PC-9 (cell line): ENCODE data around the gene ZNF398.

Source experiments
- EZH2 ChIP-seq: fragments of 200-600 bp; sonication (generic); IDR thresholded peaks from 2 replicates; pipeline ENCODE4 v1.8.0; 2017; ENCODE audit warnings: antibody characterized with exemption, low read depth
- TF ChIP-seq, protein P1 (sequence below): fragments of 200-600 bp; sonication (generic); conservative IDR thresholded peaks from 2 replicates; pipeline ENCODE4 v1.6.1; 2017; ENCODE audit warnings: mixed run types, antibody characterized with exemption, mild to moderate bottlenecking, moderate library complexity

DNA sequence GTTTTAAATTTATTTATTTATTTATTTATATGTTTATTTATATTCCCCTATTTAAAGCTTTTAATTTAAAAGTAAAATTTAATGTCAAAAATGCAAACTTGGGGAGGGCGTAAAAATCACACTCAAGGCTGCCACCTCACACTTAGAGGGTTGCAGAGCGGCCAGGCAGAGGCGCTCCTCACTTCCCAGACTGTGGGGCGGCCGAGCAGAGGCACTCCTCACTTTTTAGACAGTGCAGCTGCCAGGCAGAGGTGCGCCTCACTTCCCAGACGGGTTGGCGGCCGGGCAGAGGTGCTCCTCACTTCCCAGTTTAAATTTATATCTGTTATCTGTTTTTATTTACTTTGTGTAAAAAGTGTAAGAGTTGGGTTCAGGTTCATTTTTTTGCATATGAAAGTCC, 11.1 kb upstream of the ZNF398 start:
- TF ChIP-seq, protein P1, sequence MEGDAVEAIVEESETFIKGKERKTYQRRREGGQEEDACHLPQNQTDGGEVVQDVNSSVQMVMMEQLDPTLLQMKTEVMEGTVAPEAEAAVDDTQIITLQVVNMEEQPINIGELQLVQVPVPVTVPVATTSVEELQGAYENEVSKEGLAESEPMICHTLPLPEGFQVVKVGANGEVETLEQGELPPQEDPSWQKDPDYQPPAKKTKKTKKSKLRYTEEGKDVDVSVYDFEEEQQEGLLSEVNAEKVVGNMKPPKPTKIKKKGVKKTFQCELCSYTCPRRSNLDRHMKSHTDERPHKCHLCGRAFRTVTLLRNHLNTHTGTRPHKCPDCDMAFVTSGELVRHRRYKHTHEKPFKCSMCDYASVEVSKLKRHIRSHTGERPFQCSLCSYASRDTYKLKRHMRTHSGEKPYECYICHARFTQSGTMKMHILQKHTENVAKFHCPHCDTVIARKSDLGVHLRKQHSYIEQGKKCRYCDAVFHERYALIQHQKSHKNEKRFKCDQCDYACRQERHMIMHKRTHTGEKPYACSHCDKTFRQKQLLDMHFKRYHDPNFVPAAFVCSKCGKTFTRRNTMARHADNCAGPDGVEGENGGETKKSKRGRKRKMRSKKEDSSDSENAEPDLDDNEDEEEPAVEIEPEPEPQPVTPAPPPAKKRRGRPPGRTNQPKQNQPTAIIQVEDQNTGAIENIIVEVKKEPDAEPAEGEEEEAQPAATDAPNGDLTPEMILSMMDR: no peak
- TF ChIP-seq EZH2: no peak
